ENCODE measurements around the gene ST7. TPM values are rescaled to one million over a fixed set of nuclear protein-coding genes. Genes with fewer than 3 reads are reported as not detected.

Gene ST7
- total and polyA plus RNA-seq, 4 donors, result 22.4 to 57.2 (median 41.6) TPM

- ATAC-seq (ENCODE audit: insufficient read depth, low FRiP score) (no peak), DNase-seq (no peak)
- H3K4me1 ChIP-seq (ENCODE audit: control insufficient read depth in 5 of 5, insufficient read depth in 5 of 5, low read length in 5 of 5), result peaks cover 0 to 27% (median 7%) of the 10 kb centered on the region in 5 donors
- WGBS, 2 donors, result 81 to 86% methylated on average over 1 of the region's 1 CpG
- H3K27me3 ChIP-seq (ENCODE audit: control insufficient read depth in 3 of 3, insufficient read depth in 3 of 3, low read length in 2 of 3), result no peaks in the 10 kb centered on the region
- H3K4me3 ChIP-seq, result no peak overlapping the region
- no peak for TF ChIP-seq CTCF (IDR thresholded peaks at IDR 0.05; ENCODE audit: control extremely low read depth, extremely low read depth)
- no peaks in the 10 kb centered on the region for H3K36me3 ChIP-seq (ENCODE audit: control insufficient read depth in 4 of 4, insufficient read depth in 4 of 4, low read length in 4 of 4)
- H3K27ac ChIP-seq (ENCODE audit: low read depth in 1 of 2, low read length in 1 of 2), result no peak overlapping the region
- no peaks in the 10 kb centered on the region for H3K9me3 ChIP-seq (ENCODE audit: control insufficient read depth in 4 of 4, insufficient read depth in 3 of 4, low read length in 3 of 4)
- H3K9ac ChIP-seq (ENCODE audit: insufficient read depth in 1 of 2, low read length in 2 of 2), result no peak overlapping the region
These were observed 131.0 kb downstream of the ST7 start for GRCh38 chr7:117084286-117084685.

- no peak overlapping the region for H3K4me3 ChIP-seq
- 83 to 94% methylated on average over 3 of the region's 3 CpGs for WGBS, 2 donors
These were observed 132.0 kb downstream of the ST7 start for GRCh38 chr7:117085275-117085674.

GRCh38 chr7:117085769-117086463, 132.6 kb downstream of the ST7 start:
- no peak for ATAC-seq (ENCODE audit: insufficient read depth, low FRiP score)
- Histone ChIP-seq H3K4me1 (ENCODE audit: control insufficient read depth in 5 of 5, insufficient read depth in 5 of 5, low read length in 5 of 5) (peaks cover 0 to 27% (median 8%) of the 10 kb centered on the region in 5 donors), H3K9ac (ENCODE audit: insufficient read depth in 1 of 2, low read length in 2 of 2) (no peak overlapping the region)

More at GRCh38 chr7:117085275-117085674, 132.0 kb downstream of the ST7 start:
- no peak overlapping the region for H3K9ac ChIP-seq (ENCODE audit: insufficient read depth in 1 of 2, low read length in 2 of 2)
- no peak overlapping the region for H3K27ac ChIP-seq (ENCODE audit: low read depth in 1 of 2, low read length in 1 of 2)
- no peak for ATAC-seq (ENCODE audit: insufficient read depth, low FRiP score)
- no peak for DNase-seq
- no peaks in the 10 kb centered on the region for H3K27me3 ChIP-seq (ENCODE audit: control insufficient read depth in 3 of 3, insufficient read depth in 3 of 3, low read length in 2 of 3)
- no peaks in the 10 kb centered on the region for H3K9me3 ChIP-seq (ENCODE audit: control insufficient read depth in 4 of 4, insufficient read depth in 3 of 4, low read length in 3 of 4)
- peaks cover 0 to 27% (median 7%) of the 10 kb centered on the region in 5 donors for H3K4me1 ChIP-seq (ENCODE audit: control insufficient read depth in 5 of 5, insufficient read depth in 5 of 5, low read length in 5 of 5)
- TF ChIP-seq CTCF (IDR thresholded peaks at IDR 0.05; ENCODE audit: control extremely low read depth, extremely low read depth), result no peak
- H3K36me3 ChIP-seq (ENCODE audit: control insufficient read depth in 4 of 4, insufficient read depth in 4 of 4, low read length in 4 of 4), result no peaks in the 10 kb centered on the region

More at GRCh38 chr7:117085769-117086463, 132.6 kb downstream of the ST7 start:
- Histone ChIP-seq H3K4me3 (no peak overlapping the region), H3K27ac (ENCODE audit: low read depth in 1 of 2, low read length in 1 of 2) (no peak overlapping the region), H3K36me3 (ENCODE audit: control insufficient read depth in 4 of 4, insufficient read depth in 4 of 4, low read length in 4 of 4) (no peaks in the 10 kb centered on the region), H3K9me3 (ENCODE audit: control insufficient read depth in 4 of 4, insufficient read depth in 3 of 4, low read length in 3 of 4) (no peaks in the 10 kb centered on the region), H3K27me3 (ENCODE audit: control insufficient read depth in 3 of 3, insufficient read depth in 3 of 3, low read length in 2 of 3) (no peaks in the 10 kb centered on the region)
- no peak for DNase-seq
- no peak for TF ChIP-seq CTCF (IDR thresholded peaks at IDR 0.05; ENCODE audit: control extremely low read depth, extremely low read depth)
- WGBS, 2 donors, result 71 to 79% methylated on average over 3 of the region's 3 CpGs
